Right lobe of liver (tissue), 6 donors: ENCODE measurements around the gene PCDHA11. TPM values are rescaled to one million over a fixed set of nuclear protein-coding genes. Genes with fewer than 3 reads are reported as not detected.
"Not testable (repeated sequence)": the region's sequence is repeated elsewhere in the genome, so short reads cannot be mapped to it uniquely, and the experiment has no call there.

Experiments
- ATAC-seq, 4 donors: fragments of 200-7000 bp; cut with Tn5 transposase; one replicate each; pipeline ENCODE4 v1.9.1; 2020; ENCODE audit warnings: mild to moderate bottlenecking in 4 of 4, moderate library complexity in 4 of 4
- DNase-seq, 3 donors: peaks; one replicate each; pipeline ENCODE4 v3.0.0-alpha.2; 2020
- H3K27ac ChIP-seq, 3 donors: fragments of 200-600 bp; one replicate each; pipeline ENCODE4 v1.8.0; 2022
- H3K27me3 ChIP-seq, 2 donors: fragments of 200-600 bp; one replicate each; pipeline ENCODE4 v1.8.0; 2022
- H3K36me3 ChIP-seq, 4 donors: fragments of 200-600 bp; sonication (generic) in 1 of 4; one replicate each; pipeline versions ENCODE4 v1.5.1 to v1.8.0; 2017 to 2022; ENCODE audit warnings: control low read depth in 1 of 4
- H3K4me1 ChIP-seq, 4 donors: fragments of 200-600 bp; sonication (generic) in 1 of 4; one replicate each; pipeline versions ENCODE4 v1.5.1 to v1.8.0; 2017 to 2022; ENCODE audit warnings: control low read depth in 1 of 4
- H3K4me3 ChIP-seq, 3 donors: fragments of 200-600 bp; one replicate each; pipeline ENCODE4 v1.8.0; 2022
- H3K9me3 ChIP-seq, 4 donors: fragments of 200-600 bp; sonication (generic) in 1 of 4; one replicate each; pipeline versions ENCODE4 v1.5.1 to v1.8.0; 2017 to 2022; ENCODE audit warnings: control low read depth in 1 of 4
- POLR2A ChIP-seq: fragments of 450-650 bp; IDR thresholded peaks from one replicate; pipeline ENCODE4 v1.6.1; 2017; ENCODE audit warnings: antibody characterized with exemption, mild to moderate bottlenecking
- WGBS: methylation state at CpG from one replicate; pipeline ENCODE4 v1.1.6; 2018; ENCODE audit warnings: low coverage, low lambda C conversion rate; ENCODE audit not compliant: insufficient coverage; ENCODE audit errors: missing lambda C conversion rate; 5-methylcytosine and 5-hydroxymethylcytosine counted together
- intact Hi-C, 2 donors: fragments of 100-400 bp; cut with DNase I; formaldehyde crosslinking; loops; one replicate each; pipeline versions ENCODE4 v1.11.2 to v1.14.1; 2022
- long read RNA-seq: library from polyadenylated mRNA; unstranded; transcript quantifications from one replicate; pipeline ENCODE4 v2.0.0, GENCODE V29; 2019
- total RNA-seq, 6 experiments: library from RNA; depleted of rRNA in 2 of 6; stranded (reverse); fragments of >200 nt in 2 of 6; fragmentation: NEBNext Ultra II Directional in 3 of 6; extraction: Animal tissue kit (Norgen Biotek cat#: 25700) in 3 of 6; gene quantifications; one replicate each; pipeline versions ENCODE4 v1.1.0 to v1.2.4, GENCODE V29; 2016 to 2023
- TF ChIP-seq, protein P1 (sequence below), 4 donors: fragments of 200-600 bp in 3 of 4; fragments of 450-650 bp in 1 of 4; IDR thresholded peaks; one replicate each; pipeline versions ENCODE4 v1.5.1 to v1.8.0; 2016 to 2022; ENCODE audit warnings: antibody characterized with exemption in 4 of 4, mild to moderate bottlenecking in 2 of 4
- donor health status: DM: no; HTN: yes; CAD: no.
- donor health status: DM: no; HTN: no; CAD: no.
- donor health status: DM: no; HTN: no; CAD: no.
- donor health status: DM: no; HTN: yes; CAD: no.
- donor health status: DM: no; HTN: yes; CAD: no.

PCDHA11 gene, protein sequence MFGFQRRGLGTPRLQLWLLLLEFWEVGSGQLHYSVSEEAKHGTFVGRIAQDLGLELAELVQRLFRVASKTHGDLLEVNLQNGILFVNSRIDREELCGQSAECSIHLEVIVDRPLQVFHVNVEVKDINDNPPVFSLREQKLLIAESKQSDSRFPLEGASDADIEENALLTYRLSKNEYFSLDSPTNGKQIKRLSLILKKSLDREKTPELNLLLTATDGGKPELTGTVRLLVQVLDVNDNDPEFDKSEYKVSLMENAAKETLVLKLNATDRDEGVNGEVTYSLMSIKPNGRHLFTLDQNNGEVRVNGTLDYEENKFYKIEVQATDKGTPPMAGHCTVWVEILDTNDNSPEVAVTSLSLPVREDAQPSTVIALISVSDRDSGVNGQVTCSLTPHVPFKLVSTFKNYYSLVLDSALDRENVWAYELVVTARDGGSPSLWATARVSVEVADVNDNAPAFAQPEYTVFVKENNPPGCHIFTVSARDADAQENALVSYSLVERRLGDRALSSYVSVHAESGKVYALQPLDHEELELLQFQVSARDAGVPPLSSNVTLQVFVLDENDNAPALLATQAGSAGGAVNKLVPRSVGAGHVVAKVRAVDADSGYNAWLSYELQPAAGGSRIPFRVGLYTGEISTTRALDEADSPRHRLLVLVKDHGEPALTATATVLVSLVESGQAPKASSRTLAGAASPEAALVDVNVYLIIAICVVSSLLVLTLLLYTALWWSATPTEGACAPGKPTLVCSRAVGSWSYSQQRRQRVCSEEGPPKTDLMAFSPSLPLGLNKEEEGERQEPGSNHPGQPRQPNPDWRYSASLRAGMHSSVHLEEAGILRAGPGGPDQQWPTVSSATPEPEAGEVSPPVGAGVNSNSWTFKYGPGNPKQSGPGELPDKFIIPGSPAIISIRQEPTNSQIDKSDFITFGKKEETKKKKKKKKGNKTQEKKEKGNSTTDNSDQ
- under 1 TPM in 3 of 6 experiments, not detected in 3; 0.04 to 0.51 (median 0.07) TPM for total RNA-seq
- long read RNA-seq: 0 reads

DNA sequence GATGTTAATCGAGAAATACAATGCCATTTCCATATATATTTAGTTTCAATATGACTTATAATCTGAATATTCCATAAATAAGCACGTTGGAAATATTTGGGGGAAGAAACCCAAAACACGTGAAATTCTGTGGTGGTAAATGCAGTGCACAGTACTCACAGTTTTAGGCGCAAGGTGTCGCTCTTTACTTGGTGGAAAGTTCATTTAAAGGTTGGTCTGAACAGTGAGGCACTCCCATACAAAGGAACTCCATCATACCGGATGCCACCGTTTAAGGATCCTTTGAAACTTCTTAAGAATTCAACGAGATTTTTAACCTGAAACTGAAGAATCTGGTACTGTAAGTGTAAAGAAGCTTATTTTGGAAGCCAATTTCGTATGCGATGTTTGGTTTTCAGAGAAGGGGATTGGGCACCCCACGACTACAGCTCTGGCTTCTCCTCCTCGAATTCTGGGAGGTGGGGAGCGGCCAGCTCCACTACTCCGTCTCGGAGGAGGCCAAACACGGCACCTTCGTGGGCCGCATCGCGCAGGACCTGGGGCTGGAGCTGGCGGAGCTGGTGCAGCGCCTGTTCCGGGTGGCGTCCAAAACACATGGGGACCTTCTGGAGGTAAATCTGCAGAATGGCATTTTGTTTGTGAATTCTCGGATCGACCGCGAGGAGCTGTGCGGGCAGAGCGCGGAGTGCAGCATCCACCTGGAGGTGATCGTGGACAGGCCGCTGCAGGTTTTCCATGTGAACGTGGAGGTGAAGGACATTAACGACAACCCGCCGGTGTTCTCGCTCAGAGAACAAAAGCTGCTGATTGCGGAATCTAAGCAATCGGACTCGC is at the start of gene PCDHA11:
Gene PCDHA11, plus strand, starts transcription at position 237 of the 834 bp plus-strand sequence. Its CDS starts 147 bp downstream, at position 384.
- TF ChIP-seq POLR2A: no peak
- TF ChIP-seq, protein P1, sequence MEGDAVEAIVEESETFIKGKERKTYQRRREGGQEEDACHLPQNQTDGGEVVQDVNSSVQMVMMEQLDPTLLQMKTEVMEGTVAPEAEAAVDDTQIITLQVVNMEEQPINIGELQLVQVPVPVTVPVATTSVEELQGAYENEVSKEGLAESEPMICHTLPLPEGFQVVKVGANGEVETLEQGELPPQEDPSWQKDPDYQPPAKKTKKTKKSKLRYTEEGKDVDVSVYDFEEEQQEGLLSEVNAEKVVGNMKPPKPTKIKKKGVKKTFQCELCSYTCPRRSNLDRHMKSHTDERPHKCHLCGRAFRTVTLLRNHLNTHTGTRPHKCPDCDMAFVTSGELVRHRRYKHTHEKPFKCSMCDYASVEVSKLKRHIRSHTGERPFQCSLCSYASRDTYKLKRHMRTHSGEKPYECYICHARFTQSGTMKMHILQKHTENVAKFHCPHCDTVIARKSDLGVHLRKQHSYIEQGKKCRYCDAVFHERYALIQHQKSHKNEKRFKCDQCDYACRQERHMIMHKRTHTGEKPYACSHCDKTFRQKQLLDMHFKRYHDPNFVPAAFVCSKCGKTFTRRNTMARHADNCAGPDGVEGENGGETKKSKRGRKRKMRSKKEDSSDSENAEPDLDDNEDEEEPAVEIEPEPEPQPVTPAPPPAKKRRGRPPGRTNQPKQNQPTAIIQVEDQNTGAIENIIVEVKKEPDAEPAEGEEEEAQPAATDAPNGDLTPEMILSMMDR (IDR thresholded peaks at IDR 0.05): peak in 3 of 4 donors; percentile 15 to 39 (median 21)
- H3K27ac ChIP-seq: no peak within 1 kb of the TSS
- H3K36me3 ChIP-seq: no peaks in the 10 kb centered on the region
- H3K27me3 ChIP-seq: no peaks in the 10 kb centered on the region
- H3K4me1 ChIP-seq: no peaks in the 10 kb centered on the region
- WGBS: 11% methylated on average over 32 of the region's 41 CpGs
- no peaks in the 10 kb centered on the region for H3K9me3 ChIP-seq
- intact Hi-C loops: no loop called here
- peak; percentile 36 to 77 (median 65) for ATAC-seq
- DNase-seq: no peak
- peak within 1 kb of the TSS in 1 of 3 donors; percentile 11 for H3K4me3 ChIP-seq

DNA sequence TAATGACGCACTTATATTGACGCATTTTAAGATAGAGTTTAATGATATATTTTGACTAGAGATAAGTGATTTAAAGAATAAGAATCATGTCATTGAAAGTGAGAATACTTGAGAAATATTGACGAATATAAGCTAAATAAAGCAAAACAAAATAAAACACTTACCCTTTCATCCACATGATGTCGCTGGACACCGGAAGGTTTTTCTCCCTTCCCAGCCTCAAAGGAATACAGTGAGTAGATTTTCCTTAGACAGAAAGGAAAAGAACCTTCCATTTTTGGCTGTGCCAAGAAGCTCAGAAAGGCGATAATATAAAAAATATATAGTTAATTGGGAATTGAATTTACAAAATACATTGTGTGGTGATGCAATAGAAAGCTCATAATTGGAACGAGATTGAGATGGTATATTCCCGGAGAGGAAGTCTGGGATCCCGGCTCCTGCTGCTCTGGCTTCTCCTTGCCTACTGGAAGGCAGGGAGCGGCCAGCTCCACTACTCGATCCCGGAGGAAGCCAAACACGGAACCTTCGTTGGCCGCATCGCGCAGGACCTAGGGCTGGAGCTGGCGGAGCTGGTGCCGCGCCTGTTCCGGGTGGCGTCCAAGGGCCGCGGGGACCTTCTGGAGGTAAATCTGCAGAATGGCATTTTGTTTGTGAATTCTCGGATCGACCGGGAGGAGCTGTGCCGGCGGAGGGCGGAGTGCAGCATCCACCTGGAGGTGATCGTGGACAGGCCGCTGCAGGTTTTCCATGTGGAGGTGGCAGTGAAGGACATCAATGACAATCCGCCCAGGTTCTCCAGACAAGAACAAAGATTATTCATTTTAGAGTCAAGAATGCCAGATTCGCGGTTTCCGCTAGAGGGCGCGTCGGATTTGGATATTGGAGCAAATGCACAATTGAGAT is 47.1 kb upstream of the PCDHA11 start, which contains the start of gene PCDHA5:
Gene PCDHA5, plus strand, starts transcription at position 239 of the 906 bp plus-strand sequence.
- Histone ChIP-seq H3K9me3 (no peaks in the 10 kb centered on the region), H3K27me3 (peaks cover 0 to 8% of the 10 kb centered on the region in 2 donors), H3K27ac (no peak within 1 kb of the TSS), H3K4me1 (no peaks in the 10 kb centered on the region), H3K4me3 (no peak within 1 kb of the TSS), H3K36me3 (no peaks in the 10 kb centered on the region)
- ATAC-seq (no peak), DNase-seq (no peak)
- TF ChIP-seq, protein P1 (IDR thresholded peaks at IDR 0.05): peak; percentile 13 to 34 (median 27)
- no peak for TF ChIP-seq POLR2A
- intact Hi-C loops: no loop called here
- 23% methylated on average over 23 of the region's 39 CpGs for WGBS

DNA sequence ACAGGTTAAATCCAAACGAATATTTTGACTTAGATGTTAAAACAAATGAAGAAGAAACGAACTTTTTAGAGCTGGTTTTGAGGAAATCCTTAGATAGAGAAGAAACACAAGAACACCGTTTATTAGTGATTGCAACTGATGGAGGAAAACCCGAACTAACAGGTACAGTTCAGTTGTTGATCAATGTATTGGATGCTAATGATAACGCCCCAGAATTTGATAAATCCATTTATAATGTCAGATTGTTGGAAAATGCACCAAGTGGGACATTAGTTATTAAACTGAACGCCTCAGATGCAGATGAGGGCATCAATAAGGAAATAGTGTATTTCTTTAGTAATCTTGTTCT is 46.5 kb upstream of the PCDHA11 start:
- Histone ChIP-seq H3K4me1 (no peaks in the 10 kb centered on the region), H3K9me3 (no peaks in the 10 kb centered on the region), H3K4me3 (no peak overlapping the region), H3K27me3 (peaks cover 0 to 11% of the 10 kb centered on the region in 2 donors), H3K27ac (no peak overlapping the region), H3K36me3 (no peaks in the 10 kb centered on the region)
- ATAC-seq: no peak
- TF ChIP-seq, protein P1 (IDR thresholded peaks at IDR 0.05): peak in 1 of 4 donors; percentile 2
- no peak for TF ChIP-seq POLR2A
- intact Hi-C loops: no loop called here
- DNase-seq: no peak
- WGBS: 20% methylated on average over 6 of the region's 6 CpGs

DNA sequence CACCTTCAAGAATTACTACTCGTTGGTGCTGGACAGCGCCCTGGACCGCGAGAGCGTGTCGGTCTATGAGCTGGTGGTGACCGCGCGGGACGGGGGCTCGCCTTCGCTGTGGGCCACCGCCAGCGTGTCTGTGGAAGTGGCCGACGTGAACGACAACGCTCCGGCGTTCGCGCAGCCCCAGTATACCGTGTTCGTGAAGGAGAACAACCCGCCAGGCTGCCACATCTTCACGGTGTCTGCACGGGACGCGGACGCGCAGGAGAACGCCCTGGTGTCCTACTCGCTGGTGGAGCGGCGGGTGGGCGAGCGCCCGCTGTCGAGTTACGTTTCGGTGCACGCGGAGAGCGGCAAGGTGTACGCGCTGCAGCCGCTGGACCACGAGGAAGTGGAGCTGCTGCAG is 45.8 kb upstream of the PCDHA11 start:
- H3K4me3 ChIP-seq, ATAC-seq, H3K36me3 ChIP-seq, H3K9me3 ChIP-seq, DNase-seq, H3K4me1 ChIP-seq, H3K27ac ChIP-seq, intact Hi-C loops: not testable (repeated sequence)
- 25% methylated on average over 4 of the region's 48 CpGs for WGBS
- peaks cover 0 to 11% of the 10 kb centered on the region in 2 donors for H3K27me3 ChIP-seq
